SH-SY5Y (cell line): ENCODE measurements around the gene EXOC1.

ENCODE experiments used
- GATA2 ChIP-seq: IDR thresholded peaks from 2 replicates; pipeline ENCODE4 v1.6.1; 2011; ENCODE audit warnings: mild to moderate bottlenecking, low read depth, low read length
- GATA3 ChIP-seq: IDR thresholded peaks from 2 replicates; pipeline ENCODE4 v1.6.1; 2011; ENCODE audit warnings: low read depth, mild to moderate bottlenecking, low read length, moderate library complexity

DNA sequence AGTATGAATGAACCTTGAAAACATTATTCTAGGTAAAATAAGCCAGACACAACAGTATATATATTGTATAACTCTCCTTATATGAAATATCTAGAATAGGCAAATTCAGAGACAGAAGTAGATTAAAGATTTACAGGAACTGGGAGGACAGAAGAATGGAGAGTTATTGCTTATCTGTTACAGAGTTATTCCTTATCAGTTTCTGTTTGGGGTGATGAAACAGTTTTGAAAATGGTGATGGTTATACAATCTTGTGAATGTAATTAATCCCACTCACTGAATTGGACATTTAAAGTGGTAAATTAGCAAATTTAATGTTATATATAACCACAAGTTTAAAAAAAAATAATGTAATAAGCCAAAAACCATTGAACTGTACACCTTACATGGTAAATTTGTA lies 14.5 kb upstream of the EXOC1 start:
- TF ChIP-seq GATA2, result no peak
- no peak for TF ChIP-seq GATA3
